SK-N-MC (cell line): Measurements from ENCODE around the gene SMIM23.

ENCODE experiments used
- EZH2 ChIP-seq: fragments of 200-600 bp; sonication (generic); IDR thresholded peaks from one replicate; pipeline ENCODE4 v1.6.1; 2017; ENCODE audit warnings: antibody characterized with exemption
- POLR2AphosphoS5 ChIP-seq: IDR thresholded peaks from 2 replicates; pipeline ENCODE4 v1.6.1; 2012; ENCODE audit warnings: mild to moderate bottlenecking, low read depth, low read length, borderline replicate concordance

GRCh38 chr5:171736976-171737891, 48.4 kb upstream of the SMIM23 start:
- TF ChIP-seq POLR2AphosphoS5 = no peak
- TF ChIP-seq EZH2 = no peak
